ENCODE data around the gene MAN2A1.

The MAN2A1 gene

DNA sequence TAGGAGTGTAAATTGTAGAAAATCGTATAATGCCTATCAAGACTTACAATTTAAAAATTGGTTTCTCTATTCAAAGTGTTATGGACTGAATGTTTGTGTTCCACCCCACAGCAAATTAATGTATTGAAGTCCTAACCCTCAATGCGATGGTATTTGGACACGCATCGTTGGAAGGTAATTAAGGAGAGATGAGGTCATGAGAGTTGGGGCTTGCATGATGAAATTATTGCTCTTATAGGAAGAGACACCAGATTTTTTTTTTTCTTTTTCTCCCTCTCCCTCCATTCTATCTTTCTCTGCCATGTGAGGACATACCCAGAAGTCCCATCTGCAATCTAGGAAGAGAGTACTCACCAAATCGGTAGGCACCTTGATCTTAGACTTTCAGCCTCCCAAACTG, 189.2 kb downstream of the MAN2A1 start:
- no peak for TF ChIP-seq GLIS3 (CRISPR knock-in tag; IDR thresholded peaks at IDR 0.05)
- no peak for TF ChIP-seq POU6F1 (CRISPR knock-in tag; IDR thresholded peaks at IDR 0.05; ENCODE audit: borderline replicate concordance, low read depth)
- TF ChIP-seq ZFP3 (CRISPR knock-in tag; IDR thresholded peaks at IDR 0.05) = no peak
- TF ChIP-seq, protein P1, sequence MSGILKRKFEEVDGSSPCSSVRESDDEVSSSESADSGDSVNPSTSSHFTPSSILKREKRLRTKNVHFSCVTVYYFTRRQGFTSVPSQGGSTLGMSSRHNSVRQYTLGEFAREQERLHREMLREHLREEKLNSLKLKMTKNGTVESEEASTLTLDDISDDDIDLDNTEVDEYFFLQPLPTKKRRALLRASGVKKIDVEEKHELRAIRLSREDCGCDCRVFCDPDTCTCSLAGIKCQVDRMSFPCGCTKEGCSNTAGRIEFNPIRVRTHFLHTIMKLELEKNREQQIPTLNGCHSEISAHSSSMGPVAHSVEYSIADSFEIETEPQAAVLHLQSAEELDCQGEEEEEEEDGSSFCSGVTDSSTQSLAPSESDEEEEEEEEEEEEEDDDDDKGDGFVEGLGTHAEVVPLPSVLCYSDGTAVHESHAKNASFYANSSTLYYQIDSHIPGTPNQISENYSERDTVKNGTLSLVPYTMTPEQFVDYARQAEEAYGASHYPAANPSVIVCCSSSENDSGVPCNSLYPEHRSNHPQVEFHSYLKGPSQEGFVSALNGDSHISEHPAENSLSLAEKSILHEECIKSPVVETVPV (CRISPR knock-in tag; IDR thresholded peaks at IDR 0.05) = no peak
- TF ChIP-seq BACH2 (CRISPR knock-in tag; IDR thresholded peaks at IDR 0.05; ENCODE audit: borderline replicate concordance) = no peak
- no peak for TF ChIP-seq PATZ1 (CRISPR knock-in tag; IDR thresholded peaks at IDR 0.05; ENCODE audit: borderline replicate concordance)
- no peak for TF ChIP-seq TSHZ2 (CRISPR knock-in tag; IDR thresholded peaks at IDR 0.05)
- no peak for TF ChIP-seq TCF4 (CRISPR knock-in tag; IDR thresholded peaks at IDR 0.05; ENCODE audit: borderline replicate concordance)
- ATAC-seq = no peak

GRCh38 chr5:109880907-109881685, 191.4 kb downstream of the MAN2A1 start:
- TF ChIP-seq ZFP30 (CRISPR knock-in tag; IDR thresholded peaks at IDR 0.05) (no peak), POU6F1 (CRISPR knock-in tag; IDR thresholded peaks at IDR 0.05; ENCODE audit: borderline replicate concordance, low read depth) (no peak), ZC3H10 (CRISPR knock-in tag; IDR thresholded peaks at IDR 0.05) (no peak), TOX (CRISPR knock-in tag; IDR thresholded peaks at IDR 0.05; ENCODE audit: borderline replicate concordance) (no peak)
- TF ChIP-seq, protein P2, sequence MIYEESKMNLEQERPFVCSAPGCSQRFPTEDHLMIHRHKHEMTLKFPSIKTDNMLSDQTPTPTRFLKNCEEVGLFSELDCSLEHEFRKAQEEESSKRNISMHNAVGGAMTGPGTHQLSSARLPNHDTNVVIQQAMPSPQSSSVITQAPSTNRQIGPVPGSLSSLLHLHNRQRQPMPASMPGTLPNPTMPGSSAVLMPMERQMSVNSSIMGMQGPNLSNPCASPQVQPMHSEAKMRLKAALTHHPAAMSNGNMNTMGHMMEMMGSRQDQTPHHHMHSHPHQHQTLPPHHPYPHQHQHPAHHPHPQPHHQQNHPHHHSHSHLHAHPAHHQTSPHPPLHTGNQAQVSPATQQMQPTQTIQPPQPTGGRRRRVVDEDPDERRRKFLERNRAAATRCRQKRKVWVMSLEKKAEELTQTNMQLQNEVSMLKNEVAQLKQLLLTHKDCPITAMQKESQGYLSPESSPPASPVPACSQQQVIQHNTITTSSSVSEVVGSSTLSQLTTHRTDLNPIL (CRISPR knock-in tag; IDR thresholded peaks at IDR 0.05; ENCODE audit: low read depth) = no peak
- no peak for ATAC-seq

DNA sequence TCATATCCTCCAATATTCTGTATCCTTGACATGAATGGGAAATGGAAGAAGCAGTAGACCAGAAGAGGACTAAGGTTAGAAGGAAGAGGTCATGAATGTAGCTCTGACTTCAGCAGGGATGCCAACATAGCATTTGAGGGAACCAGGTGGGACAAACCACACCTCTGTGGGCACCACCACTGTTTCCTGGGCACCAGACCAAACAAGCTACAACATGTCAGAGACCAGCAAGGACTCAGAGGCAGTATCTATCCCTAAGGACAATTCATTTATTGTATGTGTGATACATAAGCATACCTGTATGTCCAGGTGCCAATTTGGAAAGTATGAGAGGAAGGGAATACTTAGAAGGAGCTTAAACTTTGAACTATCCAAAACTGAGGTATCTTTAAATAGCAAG, 192.8 kb downstream of the MAN2A1 start:
- ATAC-seq = no peak
- TF ChIP-seq CSDC2 (CRISPR knock-in tag; IDR thresholded peaks at IDR 0.05) (no peak), POU6F1 (CRISPR knock-in tag; IDR thresholded peaks at IDR 0.05; ENCODE audit: borderline replicate concordance, low read depth) (no peak), TCF4 (CRISPR knock-in tag; IDR thresholded peaks at IDR 0.05; ENCODE audit: borderline replicate concordance) (no peak), ZC3H10 (CRISPR knock-in tag; IDR thresholded peaks at IDR 0.05) (no peak), ESRRG (CRISPR knock-in tag; IDR thresholded peaks at IDR 0.05) (no peak), ZNF8 (CRISPR knock-in tag; IDR thresholded peaks at IDR 0.05) (no peak), RARB (CRISPR knock-in tag; IDR thresholded peaks at IDR 0.05) (no peak), GLIS3 (CRISPR knock-in tag; IDR thresholded peaks at IDR 0.05) (no peak), ZFP30 (CRISPR knock-in tag; IDR thresholded peaks at IDR 0.05) (no peak), TOX (CRISPR knock-in tag; IDR thresholded peaks at IDR 0.05; ENCODE audit: borderline replicate concordance) (no peak), ZNF70 (CRISPR knock-in tag; IDR thresholded peaks at IDR 0.05) (no peak), PPARA (CRISPR knock-in tag; IDR thresholded peaks at IDR 0.05; ENCODE audit: borderline replicate concordance) (no peak)
